RKO (cell line): Measurements from ENCODE around the gene TEDDM1.

Experiments
- DNase-seq: peaks from one replicate; pipeline ENCODE4 v3.0.0-alpha.2; 2016; ENCODE audit warnings: low spot score

The TEDDM1 gene

DNA sequence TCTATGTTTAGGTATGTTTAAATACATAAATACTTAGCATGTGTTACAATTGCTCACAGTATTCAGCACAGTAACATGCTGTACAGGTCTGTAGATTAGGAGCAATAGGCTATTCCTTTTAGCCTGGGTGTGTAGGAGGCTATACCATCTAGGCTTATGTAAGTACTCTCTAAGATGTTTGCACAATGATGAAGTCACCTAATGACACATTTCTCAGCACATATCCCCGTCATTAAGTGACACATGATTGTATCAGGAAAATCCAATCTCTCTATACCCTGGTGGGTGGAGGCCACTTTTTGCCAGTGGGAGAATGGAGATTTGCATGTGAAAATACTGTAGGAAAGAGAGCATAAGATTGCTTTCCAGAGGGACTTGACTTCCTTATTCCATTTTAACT is 5.5 kb upstream of the TEDDM1 start:
- peak; percentile 53 for DNase-seq

DNA sequence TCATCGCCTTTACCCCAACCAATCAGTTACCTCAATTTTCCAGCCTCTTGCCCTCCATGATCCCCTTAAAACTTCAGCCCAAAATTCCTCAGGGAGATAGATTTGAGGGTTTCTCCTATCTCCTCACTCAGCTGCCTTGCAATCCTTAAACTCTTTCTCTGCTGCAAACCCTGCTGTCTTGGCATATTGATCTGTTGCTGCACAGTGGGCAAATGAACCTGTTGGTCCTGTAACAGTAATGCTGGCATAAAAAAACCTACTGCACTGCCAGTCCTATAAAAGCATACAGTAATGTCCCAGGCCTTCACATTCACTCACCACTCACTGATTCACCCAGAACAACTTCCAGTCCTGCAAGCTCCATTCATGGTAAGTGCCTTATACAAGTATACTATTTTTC is 5.1 kb upstream of the TEDDM1 start:
- DNase-seq = no peak

DNA sequence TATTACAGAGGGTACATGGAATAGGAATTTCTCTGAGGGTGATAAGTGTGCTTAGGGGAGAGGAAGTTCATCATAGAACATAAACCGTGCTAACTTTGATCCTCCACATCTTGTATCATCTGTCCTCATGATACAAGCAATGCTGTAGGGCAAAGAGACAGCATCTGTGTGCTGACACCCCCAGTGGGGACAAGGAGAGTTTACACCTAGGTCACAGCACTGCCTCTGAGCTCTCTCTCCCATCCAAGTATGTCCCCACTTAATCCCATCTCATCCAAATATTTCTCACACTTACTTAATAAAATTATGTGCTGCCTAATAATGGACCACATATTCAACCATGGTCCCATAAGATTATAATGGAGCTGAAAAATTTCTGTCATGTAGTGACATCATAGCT is 4.3 kb upstream of the TEDDM1 start:
- no peak for DNase-seq

DNA sequence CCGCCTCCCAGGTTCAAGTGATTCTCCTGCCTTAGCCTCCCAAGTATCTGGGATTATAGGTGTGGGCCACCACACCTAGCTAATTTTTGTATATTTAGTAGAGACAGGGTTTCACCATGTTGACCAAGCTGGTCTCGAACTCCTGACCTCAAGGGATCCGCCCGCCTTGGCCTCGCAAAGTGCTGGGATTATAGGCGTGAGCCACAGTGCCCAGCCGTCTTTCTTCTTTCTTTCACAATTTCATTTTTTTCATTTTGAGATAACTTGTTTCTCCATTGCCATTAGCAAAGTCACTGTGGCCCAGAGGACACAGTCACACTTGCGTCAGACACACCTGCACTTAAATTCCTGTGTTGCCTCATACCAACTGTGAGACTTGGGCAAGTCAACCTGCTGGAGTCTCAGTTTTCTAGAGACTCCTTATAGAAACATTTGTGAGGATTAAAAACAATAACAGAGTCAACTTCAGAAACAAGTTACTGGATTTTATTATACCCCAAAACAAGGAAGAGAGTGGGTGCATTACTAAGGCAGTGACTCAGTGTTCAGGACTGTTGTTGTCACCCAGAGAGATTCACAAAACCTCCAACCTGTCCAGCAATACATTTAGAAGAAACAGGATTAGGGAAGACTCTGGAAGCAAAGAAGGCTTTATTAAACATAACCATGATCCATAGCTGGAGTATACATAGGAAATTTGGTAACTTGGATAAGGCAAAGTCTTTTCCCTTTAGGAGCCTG is 2.6 kb downstream of the TEDDM1 start:
- no peak for DNase-seq

DNA sequence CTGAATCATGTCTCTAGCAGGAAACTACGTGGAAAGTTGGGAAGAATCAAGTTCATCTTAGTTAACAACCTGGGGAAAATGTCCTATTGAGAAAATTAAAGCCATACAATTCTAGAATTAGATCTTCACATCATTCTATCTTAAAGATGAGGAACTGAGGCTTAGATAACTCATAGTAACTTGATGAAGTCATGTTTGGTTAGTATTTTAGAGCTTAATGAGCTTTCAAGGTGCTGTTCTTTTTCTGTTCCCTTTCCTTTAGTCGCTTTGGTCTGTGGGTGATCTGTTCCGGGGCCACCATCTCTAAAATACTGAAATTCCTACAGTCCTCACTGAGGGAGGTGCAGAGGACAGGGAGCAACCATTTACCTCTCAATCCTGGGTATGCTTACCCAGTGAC is 4.6 kb downstream of the TEDDM1 start:
- no peak for DNase-seq

DNA sequence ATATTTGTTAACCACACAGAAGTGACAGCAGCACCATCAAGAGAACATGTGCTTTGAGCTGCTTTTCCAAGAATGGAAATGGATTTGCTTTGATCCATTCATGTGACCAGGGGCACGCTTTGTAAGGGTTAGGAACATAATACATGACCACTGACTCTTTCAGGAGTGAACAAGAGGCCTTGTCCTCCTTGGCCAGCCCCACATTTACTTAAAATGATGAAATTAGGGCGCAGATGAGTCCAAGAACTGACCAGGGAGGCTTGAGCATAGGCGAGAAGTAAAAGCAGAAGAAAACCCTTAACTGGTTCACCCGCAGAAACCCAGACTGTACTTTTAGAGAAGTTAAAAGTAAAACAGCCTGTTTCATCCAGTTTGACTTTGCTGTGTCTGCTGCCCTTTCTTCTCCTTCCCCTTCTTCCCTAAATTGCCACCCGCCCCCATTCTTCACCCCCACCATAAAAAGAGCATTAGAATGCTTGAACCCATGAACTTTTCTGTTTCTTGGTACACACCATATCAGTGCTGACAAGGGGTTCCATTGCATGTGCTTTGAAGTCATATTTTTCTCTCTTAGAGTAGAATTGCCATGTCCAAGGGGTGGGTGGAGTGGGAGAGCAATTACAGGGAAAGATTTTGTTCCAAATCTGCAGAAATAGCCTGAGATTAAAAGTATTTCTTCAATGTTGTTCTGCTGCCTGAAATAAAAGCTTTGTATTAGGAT is 6.3 kb downstream of the TEDDM1 start:
- no peak for DNase-seq

DNA sequence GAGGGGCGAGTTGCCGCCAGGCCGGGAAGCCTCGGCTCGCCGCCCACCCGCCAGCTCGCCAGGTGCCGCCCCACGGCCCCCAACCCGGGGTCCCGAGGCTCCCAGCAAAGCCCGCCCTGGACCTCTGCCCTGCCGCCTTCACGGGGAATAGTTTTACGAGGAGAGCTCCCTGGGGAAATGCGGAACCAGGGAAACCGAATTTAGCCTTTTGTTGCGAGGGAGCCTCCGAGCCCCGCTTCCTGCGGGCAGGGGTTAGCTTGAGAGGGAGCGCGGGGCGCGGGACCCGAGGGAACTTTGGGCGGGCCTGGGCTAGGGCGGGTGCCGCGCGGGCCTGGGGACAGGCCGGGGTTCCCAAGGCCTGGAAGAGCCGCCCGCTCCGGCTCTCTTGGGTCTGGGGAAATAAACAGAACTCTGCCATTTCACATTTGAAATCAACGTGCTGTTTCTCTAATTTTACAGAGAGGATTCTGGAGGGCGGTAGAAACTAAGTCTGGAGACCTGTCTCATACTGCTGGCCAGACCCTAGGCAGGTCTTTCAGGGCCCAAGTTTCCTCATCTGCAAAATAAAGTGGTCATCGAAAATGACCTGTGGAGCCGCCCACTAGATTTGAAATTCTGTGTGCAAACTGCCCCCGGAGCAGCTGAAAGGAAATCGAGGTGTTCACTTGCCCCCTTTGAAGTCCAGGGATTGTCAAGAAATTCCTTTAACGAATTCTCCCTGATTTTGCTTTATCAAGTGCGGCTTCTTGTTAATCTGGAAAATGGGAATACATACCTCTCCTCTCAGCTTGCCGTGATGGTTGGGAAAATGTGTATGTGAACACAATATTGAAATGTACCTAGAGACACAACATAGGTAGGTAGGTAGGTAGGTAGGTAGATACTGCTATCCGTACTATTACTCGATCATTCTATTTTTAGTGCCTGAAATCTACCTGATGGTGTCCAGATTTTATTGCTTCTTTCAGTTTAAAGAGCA is 8.1 kb downstream of the TEDDM1 start:
- peak; percentile 27 for DNase-seq

DNA sequence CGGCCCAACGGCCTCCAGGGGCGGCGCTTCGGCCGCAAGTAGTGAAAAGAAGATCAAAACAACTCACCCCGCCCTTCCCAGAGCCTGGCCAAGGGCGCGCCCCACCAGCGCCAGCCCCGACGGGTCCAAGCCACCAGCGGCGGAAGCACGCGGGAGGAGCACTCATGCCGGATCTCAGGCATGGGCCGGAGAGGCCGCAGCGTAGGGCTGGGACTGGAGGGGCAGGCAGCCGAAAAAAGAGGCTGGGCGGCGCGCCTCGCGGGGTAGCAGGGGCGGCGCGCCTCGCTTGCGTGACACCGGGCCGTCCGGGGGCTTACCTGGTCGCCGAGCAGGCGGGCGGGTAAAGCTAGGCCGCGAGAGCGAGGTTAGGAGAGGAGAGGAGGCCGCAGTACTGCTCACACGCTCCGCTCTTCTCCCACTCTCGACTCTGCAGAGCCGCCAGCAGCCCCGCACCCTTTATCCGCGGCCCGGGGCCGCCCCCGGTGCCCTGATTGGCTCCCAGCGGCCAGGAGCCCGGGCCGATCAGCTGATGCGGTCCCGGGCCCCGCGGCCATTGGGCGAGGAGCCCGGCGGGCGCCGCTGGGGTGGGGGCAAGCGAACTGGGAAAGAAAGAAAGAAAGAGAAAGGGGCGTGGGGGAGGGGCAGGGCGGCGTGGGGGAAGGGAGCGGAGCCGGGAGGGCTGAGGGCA is 9.0 kb downstream of the TEDDM1 start, which contains the start of gene GLUL:
Gene GLUL (minus strand): TSS at position 429 of the 688 bp plus-strand sequence. CDS start 3,053 bp downstream, outside the sequence.
- peak; percentile 84 for DNase-seq

DNA sequence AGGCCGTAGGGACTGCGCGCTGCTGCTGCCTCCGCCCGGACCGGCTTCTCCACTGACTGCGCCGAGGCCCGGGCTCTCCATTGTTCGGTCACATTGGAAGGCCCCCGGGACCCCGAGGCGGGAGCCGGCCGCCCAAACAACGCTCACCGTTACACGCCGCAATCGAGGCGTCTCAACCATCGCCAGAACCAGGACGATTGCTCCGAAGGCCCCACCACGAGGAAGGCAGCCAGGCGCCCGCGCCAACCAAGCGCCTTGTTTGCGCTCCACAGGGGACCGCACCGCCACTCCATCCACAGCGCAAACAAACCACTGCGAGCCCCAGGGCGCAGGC is 9.5 kb downstream of the TEDDM1 start:
- no peak for DNase-seq

DNA sequence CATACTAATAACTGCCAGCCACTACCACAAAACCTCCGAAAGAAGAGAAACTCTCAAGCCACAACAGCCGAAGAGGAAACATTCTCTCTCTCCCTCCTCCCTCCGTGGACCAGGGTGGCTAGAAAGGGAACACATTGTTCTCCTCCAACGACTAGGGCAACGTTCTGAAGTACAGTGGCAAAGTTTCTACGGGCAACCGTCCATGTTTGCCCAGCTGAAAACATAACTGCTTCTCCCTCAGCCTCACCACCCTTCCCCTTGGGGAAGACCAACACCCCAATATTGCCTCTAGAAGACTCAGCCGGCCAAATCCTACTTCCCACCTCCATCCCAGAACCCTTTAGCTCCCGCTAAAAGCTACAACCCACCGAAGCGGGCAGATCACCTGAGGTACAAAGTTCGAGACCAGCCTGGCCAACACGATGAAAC is 10.8 kb downstream of the TEDDM1 start:
- DNase-seq = no peak

DNA sequence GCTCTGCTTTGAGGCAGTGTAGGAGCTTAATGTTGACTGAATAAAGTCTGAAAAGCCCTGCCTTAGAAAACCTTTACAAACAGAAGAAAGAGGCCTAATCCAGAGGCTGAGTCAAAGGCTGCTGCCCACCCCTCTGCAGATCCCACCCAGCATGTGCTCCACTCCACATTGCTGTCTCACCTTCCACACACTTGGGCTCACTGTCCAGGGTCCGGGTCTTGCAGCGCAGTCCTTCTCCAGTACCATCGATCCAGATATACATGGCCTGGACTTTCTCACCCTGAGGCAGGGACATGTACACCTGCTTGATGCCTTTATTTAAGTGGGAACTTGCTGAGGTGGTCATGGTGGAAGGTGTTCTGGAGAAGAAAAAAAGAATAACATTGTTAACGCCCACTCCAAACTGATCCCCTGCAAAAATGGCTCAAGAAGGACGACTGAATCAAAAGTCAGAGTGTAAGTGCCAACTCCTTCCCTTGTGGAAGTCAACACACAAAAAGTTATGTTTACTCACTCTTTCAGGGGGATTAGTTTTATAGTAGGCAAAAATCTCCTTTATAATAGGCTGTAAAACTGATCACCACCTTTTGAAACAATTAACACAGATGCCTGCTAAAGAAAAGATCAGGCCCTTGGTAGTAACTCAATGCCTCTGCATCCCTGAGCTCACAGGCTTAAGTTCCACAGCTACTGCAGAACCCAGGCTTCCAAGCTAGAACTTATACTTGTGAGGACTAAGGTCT is 11.9 kb downstream of the TEDDM1 start:
- DNase-seq = no peak

DNA sequence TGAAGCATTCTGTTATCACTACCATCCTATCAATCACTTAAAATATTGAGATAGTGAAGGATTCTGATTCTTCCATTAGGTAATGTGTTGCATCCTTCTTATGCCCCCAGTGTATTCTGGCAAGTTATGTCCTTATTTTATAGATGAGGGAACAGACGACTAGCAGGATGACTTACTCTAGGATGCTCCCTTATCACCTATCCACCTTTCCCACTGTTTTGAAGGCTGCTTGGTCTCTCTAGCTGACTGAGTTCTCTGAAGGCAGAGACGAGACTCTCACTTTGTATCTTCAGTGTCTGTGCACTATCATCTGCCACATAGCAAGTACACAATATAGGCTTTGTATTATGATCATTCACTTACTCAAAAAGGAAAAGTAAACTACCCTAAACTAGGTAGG is 12.9 kb downstream of the TEDDM1 start:
- DNase-seq = no peak

DNA sequence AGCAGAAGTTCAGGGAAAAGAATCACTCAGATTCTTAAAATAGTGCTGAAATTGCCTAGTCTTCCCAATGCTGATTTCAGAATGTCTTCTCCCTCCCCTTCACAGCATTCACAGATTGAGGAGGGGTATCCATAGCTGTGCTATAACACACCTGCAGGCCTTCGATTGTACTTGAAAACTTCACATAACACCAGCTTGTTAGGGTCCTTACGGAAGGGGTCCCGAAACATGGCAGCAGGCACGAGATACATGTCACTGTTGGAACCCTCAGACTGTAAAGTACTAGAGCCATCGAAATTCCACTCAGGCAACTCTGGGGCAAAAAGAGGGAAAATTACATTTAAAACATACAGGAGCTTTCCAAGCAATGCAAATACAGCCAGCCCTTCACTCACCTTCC is 13.5 kb downstream of the TEDDM1 start:
- no peak for DNase-seq

DNA sequence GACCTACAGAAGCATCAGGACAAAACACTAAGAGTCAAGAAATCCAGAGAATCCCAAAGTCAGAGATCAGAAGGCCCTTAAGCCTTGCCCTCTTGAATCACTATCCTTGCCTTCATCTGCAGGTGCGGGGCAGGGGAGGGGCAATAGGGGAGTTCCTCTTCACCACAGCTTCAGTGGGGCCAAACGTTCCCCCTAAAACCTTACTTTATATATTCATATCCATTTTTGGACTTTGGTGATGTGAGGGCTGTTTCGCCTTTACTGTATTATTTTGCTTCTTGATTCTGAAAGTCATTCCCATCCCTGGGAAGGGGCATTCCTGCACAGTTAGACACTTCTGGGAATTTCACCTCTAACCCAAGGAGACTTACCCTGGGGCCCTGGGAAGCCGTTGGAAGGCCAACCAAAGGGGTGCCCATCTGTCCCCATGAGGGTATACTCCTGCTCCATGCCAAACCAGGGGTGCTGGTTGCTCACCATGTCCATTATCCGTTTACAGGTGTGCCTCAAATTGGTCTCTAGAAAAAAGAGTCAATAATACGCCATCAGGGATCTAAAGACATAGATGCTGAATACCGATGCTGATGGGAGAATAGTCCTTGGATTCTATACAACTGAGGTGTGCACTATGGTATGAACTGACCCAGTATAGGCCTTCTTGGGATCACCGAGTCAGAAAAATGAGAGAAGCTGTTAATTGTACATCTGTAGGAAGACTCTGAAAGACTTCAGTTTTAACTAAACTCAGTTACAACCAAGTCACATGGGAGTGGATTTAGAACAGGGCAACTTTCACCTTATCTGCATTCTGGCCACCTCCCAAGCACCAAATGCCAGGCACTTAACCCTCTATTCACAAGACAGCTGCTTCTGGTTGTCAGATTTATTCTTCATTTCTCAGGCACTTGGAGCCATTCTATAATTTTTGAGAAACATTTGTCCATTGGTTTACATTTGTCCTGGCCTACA is 14.3 kb downstream of the TEDDM1 start:
- no peak for DNase-seq

DNA sequence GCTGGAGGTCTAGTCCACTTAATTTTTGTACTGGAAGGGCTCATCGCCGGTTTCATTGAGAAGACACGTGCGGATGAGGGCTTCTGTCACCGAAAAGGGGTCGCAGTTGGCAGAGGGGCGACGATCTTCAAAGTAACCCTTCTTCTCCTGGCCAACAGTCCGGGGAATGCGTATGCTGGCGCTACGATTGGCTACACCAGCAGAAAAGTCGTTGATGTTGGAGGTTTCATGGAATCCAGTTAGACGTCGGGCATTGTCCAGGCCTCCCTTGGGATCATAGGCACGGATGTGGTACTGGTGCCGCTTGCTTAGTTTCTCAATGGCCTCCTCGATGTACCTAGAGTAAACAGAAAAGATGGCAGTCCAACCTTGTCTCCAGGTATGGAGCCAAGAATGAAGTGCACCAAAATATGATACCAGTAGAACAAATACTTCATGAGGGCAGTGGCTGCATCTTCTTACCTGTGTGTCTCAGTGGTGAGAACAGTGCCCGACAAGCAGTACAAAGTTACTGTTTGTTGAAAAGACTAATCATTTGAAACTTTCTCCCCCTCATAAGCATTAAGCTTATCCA is 16.0 kb downstream of the TEDDM1 start:
- DNase-seq = no peak

DNA sequence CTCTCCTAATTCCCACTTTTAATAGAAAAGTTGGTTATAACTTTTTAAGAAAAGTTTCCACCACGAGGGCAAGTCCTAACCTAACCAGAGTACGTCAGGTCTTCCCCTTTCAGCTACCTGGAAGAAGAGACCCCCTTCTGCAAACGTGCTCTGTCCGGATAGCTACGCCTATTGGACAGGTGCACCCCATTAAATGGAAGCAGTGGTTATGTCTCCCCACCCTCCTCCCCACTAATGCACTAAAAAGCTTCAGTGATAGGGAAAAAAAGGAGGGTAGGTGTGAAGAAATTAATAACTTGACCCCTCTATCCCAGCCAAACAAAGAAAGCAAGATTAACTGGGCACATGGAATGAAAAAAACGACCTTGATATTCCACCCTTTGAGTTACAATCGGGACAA is 16.5 kb downstream of the TEDDM1 start:
- DNase-seq = no peak

DNA sequence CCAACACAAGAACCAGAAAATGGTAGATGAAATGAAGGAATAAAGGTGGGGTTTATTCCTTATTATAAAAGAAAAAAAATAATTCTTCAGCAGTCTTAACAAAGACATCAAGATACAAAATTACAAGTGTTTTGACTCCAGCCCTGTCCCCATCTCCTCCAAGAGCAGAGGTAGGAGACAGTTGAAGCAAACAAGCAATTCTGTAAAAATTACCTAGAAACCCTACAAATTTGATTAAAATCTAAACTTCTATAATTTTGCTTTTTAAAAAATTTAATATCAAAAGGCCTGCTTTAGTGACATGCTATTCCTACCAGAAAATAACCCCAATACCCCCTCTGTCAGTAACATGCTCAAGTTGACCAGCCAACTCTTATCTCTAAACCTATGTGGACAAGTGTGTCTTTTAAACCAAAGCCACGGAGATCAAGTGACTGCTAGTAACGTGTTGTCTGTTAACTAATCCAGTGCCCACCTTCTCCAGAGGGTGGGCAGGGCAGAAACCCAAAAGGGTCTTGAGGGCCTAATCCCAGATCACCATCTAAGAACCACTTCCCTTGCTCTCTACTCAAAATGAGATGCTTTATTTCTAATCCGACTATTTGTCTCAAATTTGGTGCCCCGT is 17.3 kb downstream of the TEDDM1 start:
- no peak for DNase-seq

DNA sequence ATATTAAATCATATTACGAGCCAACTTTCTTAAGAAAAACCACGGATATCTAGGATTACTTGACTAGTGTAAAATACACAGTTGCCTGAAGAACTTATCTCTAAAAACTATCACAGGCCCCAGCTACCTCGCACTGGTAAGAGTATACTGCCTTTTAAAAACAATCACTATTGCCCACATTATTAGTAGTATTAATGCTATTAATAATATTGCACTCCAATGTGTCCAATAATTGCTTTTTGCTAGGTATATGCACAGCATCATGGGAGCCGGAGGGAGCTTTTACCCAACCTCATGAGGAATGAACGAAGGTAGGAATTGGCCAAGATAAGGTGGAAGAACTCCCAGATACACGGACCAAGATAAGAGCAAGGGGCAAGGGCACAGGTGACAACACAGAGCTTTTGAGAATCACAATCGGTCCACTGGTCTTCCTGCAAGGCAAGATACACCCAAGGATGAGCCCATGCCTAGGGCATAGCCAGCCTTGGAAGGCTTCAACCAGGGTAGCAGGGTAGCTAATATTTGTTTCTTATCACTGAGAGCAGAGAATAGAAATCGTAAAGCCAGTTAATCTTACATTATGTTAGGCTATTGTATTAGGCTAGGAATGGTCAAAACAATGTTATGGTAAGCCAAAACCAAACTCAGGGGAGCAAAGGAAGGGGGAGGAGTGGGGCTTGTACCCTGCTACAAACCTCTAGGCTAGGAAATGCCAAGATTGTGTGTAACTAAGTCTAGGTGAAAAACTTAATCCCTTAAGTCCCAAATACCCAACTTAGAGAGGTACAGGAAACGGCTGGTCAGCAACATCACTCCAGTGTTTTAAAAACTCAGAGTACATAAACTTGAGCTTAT is 18.3 kb downstream of the TEDDM1 start:
- no peak for DNase-seq
